Right hindlimb (tissue), 1 donor: Measurements from ENCODE around the gene CCDC171.
"Not testable (repeated sequence)": the region's sequence is repeated elsewhere in the genome, so short reads cannot be mapped to it uniquely, and the experiment has no call there.

Experiments
- DNase-seq: peaks from one replicate; pipeline ENCODE4 v3.0.0-alpha.2; 2018

Gene CCDC171

GRCh38 chr9:15699876-15700559 is 147.2 kb downstream of the CCDC171 start:
- DNase-seq: not testable (repeated sequence)

- DNase-seq: no peak
Measured at GRCh38 chr9:15707000-15707399, 154.2 kb downstream of the CCDC171 start.

- no peak for DNase-seq
Measured at GRCh38 chr9:15711531-15711930, 158.7 kb downstream of the CCDC171 start.

- DNase-seq: no peak
Measured at GRCh38 chr9:15711931-15712330, 159.1 kb downstream of the CCDC171 start.

- DNase-seq: no peak
Measured at GRCh38 chr9:15714746-15715145, 161.9 kb downstream of the CCDC171 start.

DNA sequence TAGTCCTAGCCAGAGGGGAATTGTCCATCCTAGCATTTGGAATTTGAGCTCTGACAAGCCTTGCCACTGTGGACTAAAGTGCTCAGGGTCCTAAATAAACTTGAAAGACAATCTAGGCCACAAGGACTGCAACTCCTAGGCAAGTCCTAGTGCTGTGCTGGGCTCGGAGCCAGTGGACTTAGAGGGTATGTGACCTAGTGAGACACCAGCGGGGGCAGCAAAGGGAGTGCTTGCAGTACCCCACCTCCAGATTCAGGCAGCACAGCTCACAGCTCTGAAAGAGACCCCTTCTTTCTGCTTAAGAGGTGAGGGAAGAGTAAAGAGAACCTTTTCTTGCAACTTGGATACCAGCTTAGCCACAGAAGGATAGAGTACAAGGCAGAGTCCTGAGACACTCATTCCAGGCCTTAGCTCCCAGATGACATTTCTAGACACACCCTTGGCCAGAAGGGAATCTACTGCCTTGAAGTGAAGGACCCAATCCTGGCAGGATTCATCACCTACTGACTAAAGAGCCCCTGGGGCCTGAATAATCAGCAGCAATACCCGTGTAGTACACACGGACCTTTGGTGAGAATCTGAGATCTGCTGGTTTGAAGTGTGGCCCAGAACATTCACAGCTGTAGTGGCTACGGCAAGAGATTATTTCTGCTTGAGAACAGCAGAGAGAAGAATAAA is 164.6 kb downstream of the CCDC171 start:
- DNase-seq: no peak

GRCh38 chr9:15718423-15718822 is 165.6 kb downstream of the CCDC171 start:
- DNase-seq: no peak

DNA sequence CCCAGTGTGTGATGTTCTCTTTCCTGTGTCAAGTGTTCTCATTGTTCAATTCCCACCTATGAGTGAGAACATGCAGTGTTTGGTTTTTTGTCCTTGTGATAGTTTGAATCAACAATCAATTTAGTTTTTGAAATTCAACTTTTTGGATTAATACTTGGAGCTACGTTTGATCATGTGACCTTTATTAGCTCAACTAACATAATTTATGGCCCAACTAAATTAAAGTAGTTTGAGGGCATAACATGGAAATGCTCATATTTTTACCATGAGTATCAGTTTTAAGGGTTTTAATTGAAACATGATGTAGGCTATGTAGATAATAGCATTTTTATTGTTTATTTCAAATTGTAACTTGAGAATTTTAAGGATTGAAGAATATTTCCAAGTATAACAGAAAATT is 168.0 kb downstream of the CCDC171 start:
- DNase-seq: no peak

DNA sequence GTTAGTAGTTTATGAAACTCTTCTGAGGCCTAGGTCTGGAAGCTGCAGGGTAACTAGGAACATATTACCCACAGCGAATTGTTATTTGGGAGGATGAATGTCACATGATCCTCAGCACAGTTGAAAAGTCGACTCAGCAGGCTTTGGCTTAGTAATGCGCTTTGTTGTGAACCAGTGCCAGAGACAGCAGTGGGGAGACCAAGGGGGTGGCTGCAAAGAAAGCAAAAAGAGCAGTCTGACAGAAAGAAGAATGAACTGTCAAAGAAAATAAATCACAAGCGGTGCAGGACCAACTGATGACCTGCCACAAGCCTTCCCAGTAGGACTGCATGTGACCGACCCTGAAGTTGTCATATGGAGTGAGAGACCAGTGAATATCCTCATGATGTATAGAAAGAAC is 170.0 kb downstream of the CCDC171 start:
- DNase-seq: peak; percentile 45

DNA sequence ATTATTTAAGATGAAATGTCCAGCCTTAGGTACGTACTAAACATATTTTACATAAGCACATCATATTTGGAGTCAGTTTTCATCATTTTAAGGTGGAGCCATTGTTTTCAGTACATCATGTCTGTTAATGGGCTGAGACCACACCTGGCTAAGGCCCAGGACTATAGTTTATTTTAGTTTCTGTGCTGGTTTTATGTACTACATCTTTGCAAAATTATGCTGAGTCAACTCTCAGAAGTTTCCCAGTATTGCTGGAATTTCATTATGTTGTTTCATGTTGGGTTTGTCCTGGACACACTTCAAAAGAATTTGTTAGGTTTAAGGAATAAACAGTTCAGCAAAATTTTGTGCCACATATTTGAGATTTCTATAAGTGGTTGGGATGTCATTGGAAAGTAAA is 171.2 kb downstream of the CCDC171 start:
- no peak for DNase-seq

DNA sequence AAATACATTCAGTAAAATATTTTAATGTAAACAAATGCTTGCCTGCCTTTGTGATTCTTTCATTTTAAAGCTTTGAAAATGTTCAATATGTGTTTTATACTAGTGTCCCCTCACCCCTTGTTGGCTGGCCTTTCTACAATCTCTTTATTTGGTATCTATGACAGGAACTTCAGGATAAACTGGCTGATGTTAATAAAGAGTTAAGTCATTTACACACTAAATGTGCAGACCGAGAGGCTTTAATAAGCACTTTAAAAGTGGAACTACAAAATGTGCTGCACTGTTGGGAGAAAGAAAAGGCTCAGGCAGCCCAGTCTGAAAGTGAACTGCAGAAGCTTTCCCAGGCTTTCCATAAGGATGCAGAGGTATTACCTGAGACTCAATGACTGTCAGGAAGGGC is 171.8 kb downstream of the CCDC171 start:
- DNase-seq: no peak

- DNase-seq: no peak
Measured at GRCh38 chr9:15725953-15726352, 173.1 kb downstream of the CCDC171 start.

DNA sequence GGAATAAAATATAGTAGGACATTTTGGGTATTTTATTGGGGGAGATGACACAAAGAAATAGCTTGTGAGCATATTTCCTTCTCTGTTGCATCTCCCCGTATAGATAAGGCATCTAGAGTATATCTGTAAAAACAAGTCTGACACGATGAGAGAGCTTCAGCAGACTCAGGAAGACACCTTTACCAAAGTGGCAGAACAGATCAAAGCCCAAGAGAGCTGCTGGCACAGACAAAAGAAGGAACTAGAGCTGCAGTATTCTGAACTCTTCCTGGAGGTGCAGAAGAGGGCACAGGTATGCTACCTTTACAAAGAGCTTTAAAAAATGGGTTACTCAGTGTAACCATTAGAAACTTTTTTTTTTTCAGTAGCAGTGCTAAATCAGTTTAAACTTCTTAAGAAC is 176.7 kb downstream of the CCDC171 start:
- DNase-seq: no peak

DNA sequence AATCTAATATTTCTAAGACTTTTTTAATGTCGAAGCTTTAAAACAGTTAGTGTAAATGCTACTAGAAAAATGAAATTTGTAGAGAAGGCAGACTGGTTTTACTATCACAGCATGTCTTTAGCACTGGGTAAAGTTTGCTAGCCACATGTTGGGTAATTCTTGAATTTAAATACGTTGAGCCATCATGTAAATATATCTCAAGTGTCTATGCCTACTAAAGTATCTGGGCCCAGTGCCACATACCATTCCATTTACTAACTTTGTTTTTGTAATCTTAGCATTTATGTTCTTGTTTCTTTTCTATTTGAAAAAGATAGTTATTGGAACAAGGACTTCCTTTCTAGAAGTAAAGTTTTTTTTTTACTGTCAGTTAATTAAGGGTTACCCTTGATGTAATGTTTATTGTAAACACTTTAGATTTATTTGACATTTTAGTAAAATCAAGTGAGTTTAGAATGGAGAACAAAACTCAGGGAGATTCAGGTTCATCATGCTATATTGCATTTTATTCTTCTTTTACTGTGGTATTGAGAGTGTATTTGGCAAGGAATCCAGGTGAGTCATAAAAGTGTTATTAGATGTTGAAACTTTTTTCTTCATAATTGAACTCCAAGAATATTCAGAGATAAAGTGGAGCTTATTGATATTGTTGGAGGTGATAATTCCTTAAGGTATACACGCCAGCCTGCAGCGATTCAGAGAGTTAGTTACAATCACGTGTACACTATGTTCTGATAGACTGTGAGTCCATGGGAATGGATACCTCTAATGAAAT is 182.4 kb downstream of the CCDC171 start:
- no peak for DNase-seq

- no peak for DNase-seq
Measured at GRCh38 chr9:15736569-15736968, 183.7 kb downstream of the CCDC171 start.

DNA sequence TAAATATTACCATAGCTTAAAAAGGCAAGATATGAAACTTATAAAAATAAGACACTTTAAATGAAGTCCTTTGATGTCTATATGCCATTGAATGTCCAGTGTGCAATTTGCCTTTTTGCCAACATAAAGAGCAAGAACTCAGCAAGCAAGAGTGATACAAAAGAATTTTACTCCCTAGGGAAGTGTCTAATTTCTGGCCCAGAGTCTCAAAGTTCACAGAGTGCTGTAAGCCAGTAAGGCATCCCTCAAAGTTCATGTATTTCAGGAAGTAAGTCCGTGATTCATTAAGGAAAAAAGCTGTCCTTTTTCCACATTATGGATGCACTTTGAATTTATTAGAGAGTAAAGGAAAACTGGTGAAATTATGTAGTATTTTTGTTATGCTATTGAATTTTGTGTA is 185.2 kb downstream of the CCDC171 start:
- DNase-seq: no peak

DNA sequence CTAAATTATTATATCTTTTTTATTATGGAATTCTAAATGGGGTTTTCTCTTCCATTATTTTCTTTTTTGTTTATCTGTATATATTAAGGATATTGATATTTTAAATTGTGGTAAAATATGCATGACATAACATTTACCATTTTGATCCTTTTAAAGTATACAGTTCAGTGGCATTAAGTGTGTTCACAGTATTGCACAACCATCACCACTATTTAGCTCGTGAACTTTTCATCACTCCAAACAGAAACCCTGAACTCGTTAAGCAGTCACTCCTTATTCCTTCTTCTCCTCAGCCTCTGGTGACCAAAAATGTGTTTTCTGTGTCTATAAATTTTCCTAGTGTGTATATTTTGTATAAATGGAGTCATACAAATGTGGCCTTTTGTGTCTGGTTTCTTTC is 188.2 kb downstream of the CCDC171 start:
- no peak for DNase-seq

- DNase-seq: no peak
Measured at GRCh38 chr9:15743512-15743911, 190.7 kb downstream of the CCDC171 start.

DNA sequence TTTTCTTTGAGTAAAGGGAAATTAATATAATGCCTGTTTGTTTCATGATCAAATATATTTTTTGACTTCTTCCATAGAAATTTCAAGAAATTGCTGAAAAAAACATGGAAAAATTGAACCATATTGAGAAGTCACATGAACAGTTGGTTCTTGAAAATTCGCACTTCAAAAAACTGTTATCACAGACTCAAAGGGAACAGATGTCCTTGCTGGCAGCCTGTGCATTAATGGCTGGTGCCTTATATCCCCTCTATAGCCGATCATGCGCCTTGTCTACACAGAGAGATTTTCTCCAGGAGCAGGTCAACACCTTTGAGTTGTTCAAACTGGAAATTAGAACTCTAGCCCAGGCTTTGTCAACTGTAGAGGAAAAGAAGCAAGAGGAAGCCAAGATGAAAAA is 191.4 kb downstream of the CCDC171 start:
- no peak for DNase-seq

DNA sequence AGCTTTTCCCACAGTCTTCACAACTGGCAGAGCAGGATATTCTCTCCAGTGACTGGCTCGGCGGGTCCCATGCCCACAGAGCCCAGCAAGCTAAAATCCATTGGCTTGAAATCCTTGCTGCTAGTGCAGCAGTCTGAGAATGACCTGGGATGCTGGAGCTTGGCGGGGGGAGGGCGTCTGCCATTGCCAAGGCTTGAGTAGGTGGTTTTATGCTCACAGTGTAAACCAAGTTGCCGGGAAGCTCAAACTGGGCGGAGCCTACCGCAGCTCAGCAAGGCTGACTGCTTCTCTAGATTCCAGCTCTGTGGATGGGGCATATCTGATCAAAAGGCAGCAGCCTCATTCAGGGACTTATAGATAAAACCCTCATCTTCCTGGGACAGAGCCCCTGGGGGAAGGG is 194.1 kb downstream of the CCDC171 start:
- DNase-seq: no peak

GRCh38 chr9:15755660-15756059 is 202.8 kb downstream of the CCDC171 start:
- DNase-seq: no peak

DNA sequence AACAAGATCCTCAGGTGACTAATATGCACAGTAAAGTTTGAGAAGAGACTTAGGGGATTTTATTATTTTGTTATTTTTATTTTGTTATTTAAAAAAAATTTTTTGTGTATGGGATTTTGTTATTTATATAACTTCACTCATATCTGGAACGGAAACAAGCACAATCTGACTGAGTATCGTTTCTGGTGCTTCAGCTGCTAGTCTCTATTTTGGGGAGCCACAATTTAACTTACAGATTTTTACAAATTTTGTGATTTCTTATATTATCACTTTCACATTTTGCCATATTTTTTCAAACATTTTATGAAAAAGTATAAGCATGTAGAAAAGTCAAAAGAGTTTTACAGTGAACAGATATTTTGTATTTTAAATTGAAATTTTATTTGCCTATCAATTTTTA is 208.7 kb downstream of the CCDC171 start:
- DNase-seq: no peak

DNA sequence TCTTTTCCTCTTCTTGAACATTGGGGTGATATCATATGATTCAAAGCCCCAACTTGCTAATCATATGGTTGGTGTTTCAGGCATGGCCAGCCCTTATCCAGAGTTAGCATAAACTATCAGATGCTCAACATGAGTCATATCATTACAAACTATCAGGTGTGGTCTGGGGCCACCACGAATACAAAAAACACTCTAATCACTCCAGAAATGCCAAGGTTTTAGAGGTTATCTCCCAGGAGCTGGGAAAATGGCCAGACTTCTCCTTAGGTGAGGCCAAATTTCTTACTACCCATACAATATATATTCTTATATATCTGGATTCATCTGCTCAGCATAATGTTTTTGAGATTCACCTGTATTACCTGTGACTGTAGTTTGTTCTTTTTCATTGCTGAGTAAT is 210.5 kb downstream of the CCDC171 start:
- DNase-seq: no peak

DNA sequence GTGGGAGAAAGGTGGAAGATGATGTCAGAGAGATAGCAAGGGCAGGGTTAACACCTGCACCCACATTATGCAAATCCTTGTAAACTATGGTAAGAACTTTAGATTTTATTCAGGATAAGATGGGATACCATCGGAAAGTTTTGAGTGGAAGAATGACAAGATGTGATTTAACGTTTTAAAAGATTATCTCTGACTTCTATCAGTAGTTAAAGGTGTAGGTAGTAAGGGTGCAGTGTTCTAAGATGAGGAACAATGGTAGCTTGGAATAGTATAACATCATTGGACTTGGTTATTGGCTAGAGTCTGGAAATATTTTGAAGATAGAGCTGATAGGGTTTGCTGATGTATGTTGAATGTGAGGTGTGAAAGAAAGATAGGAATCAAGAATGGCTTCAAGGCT is 211.3 kb downstream of the CCDC171 start:
- DNase-seq: no peak
